LoVo (cell line): ENCODE results near the gene AKAP13.
A peak's percentile ranks its signal among the peaks of the same experiment; 100 is the strongest.
"Not testable (repeated sequence)": the region's sequence is repeated elsewhere in the genome, so short reads cannot be mapped to it uniquely, and the experiment has no call there.

ENCODE experiments used
- DNase-seq: peaks from one replicate; pipeline ENCODE4 v3.0.0-alpha.2; 2016; ENCODE audit warnings: low spot score

Gene AKAP13

GRCh38 chr15:85350395-85350794 lies 30.0 kb upstream of the AKAP13 start:
- DNase-seq: no peak

DNA sequence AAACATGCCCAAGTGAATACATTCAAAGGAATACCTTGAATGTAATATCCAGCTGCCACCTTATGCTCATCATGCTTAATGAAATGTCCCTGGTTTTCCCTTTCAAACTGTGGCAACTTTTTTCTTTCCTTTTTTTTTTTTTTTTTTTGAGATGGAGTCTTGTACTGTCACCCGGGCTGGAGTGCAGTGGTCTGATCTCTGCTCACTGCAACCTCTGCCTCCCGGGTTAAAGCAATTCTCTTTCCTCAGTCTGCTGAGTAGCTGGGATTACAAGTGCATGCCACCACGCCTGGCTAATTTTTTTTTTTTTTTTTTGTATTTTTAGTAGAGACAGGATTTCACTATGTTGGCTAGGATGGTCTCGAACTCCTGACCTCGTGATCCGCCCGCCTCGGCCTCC lies 28.9 kb upstream of the AKAP13 start:
- not testable (repeated sequence) for DNase-seq

GRCh38 chr15:85351965-85352364 lies 28.4 kb upstream of the AKAP13 start:
- DNase-seq: no peak

DNA sequence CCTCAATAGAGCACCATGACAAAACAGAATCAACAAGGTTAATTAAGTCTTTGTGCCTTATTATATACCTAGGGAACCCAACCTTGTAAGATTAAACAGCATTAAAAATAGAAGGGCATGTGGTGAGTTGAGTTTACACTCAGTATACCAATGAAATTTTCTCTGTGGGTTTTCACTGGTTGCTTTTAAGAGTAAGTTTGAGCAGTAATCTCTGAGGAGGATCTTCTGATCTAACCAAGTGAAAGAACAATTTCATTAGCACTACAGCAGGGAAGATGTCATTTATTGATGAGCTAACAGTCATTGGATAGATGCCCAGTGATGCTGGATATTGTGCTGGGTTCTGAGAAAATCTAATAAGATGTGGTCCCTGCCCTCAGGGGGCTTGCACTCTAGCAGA lies 26.9 kb upstream of the AKAP13 start:
- no peak for DNase-seq

- no peak for DNase-seq
Measured at GRCh38 chr15:85354461-85354860, 25.9 kb upstream of the AKAP13 start.

DNA sequence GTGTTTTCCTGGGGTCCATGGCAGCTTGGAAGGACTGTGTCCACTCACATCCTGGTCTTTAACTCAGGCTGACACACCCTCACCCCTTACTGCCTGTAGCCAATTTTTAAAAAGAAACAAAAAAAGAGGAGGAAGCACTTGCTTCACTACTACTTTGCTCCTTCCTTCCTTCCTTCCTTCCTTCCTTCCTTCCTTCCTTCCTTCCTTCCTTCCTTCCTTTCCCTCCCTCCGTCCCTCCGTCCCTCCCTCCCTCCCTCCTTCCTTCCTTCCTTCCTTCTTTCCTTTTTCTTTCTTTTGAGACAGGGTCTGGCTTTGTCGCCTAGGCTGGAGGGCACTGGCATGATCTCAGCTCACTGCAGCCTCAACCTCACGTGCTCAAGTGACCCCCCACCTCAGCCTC lies 25.5 kb upstream of the AKAP13 start:
- no peak for DNase-seq

GRCh38 chr15:85356276-85356675 lies 24.1 kb upstream of the AKAP13 start:
- no peak for DNase-seq

DNA sequence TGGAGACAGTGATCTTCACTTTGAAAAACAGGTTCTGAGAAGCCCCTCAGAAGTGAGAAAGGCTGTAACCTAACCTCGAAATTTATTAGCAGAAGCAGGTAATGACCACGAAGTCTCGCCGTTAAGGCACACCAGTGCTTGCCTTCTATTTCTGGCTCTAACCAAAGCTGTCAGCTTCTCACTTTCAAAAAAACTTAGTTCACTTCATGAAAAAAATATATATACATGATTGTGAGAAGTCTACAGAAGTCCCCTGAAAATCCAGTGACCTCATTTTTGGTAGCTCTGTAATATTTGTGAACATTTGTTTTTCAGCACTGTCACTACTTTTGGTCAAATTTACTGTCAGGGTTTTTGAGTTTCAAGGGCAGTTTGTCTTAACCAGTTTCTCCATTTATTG lies 19.1 kb upstream of the AKAP13 start:
- no peak for DNase-seq

GRCh38 chr15:85362436-85363081 lies 17.8 kb upstream of the AKAP13 start:
- no peak for DNase-seq

- DNase-seq: no peak
Measured at GRCh38 chr15:85365980-85366379, 14.4 kb upstream of the AKAP13 start.

GRCh38 chr15:85367741-85368140 lies 12.7 kb upstream of the AKAP13 start:
- DNase-seq: no peak

DNA sequence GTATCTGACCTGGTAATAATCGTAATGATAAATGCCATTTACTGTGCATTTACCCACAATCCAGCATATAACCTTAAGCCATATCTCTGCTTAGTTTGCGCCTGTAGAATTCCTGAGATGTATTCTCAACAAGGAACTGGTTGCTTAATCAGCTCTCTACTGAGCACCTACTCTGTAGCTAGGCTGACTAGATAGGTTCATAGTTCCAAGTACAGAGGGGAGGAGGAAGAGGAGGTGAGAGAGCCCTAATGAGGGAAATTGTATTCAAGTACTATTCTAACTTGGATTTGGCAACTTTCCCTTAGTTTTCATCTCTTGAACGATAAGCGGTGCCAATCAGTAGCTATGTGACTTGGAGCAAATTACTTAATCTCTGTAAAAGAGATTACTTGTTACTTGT lies 5.6 kb upstream of the AKAP13 start:
- no peak for DNase-seq

- no peak for DNase-seq
Measured at GRCh38 chr15:85377269-85377668, 3.1 kb upstream of the AKAP13 start.

- DNase-seq: no peak
Measured at GRCh38 chr15:85377986-85378385, 2.4 kb upstream of the AKAP13 start.

DNA sequence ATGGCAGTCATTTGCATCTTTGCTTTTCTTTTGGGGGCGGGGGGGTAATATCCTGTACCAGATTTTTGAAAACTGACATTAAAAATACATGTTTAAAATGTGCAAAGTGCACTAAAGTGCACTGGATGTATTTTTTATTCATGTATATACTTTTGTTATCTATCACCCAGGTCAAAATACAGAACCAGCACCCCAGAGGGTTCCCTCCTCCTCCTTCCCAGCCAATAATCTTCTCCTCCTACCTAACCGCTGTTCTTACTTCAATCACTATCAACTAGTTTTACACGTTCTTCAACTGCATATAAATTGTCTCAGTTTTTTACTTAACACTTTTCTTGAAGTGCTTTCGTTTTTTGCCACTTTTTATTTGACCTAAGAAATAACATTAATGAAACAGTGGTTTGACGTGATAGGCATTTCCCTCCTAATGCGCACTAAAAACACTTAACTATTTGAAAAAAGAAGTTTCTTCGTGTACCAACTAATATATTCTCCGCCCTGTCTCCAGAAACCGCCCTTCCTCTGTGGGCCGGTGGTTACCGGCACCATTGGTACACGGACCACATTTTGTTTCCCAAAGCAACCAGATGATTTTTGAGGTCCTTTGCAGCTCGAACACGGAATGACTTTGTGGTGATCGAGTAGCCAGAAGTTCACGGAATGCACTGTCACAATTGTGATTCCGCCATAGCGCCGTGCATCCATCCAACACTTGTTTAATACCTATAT lies 836 bp upstream of the AKAP13 start:
- no peak for DNase-seq

DNA sequence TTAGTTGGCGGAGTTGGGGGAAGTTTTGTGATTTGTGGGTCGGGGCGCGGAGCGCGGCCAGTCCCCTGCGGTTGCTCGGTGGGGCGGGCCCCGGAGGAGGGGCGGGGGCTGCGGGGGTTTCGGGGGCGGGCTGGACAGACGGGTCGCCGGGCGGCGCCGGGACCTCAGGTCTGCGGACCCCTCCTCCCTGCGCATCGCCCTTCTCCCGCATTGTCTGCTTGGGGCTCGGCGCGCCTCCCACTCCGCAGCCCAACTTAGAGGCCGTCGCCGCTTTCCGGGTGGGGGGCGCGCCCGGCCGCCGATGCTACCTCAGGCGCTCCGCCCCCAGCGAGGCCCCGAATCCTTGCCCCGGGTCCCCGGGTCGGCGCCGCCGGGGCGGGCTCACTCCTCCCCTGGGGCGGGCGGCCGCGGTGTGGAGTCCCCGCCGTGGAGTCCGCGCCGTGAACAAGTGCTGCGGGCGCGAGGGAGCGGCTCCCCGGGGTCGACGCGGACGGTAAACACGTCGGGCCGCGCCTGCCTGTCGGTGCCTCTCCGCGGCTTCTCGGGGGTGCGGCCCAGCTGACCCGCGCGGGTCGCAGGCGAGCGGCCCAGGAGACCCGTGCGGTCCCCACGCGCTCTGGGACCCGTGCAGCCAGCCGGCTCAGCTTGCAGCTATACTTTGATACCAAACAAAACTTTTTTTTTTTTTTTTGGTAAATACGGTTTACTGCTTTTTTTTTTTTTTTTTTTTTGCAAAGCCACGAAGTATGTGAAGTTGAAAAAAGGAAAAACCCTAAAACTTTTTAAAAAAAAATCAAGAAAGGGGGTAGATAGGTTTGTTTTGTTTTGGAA lies 624 bp downstream of the AKAP13 start:
- DNase-seq: peak; percentile 35

GRCh38 chr15:85381850-85382751 lies 1.7 kb downstream of the AKAP13 start:
- no peak for DNase-seq

DNA sequence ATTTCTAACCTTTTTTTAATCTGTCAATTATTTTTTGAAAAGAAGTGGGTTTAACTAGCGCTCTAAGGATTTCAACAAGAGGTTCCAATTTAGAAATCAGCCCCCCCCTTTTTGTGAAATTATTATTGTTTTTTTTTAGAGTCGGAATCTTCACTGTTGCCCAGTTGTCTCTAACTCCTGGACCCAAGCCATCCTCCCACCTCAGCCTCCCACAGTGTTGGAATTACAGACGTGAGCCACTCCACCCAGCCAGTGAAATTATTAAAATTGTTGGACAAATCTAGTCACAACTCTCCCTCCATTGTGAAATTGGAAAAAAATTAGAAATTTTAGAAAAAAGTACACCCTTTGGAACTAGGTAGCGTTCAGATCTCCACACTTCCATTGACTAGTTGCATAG lies 2.5 kb downstream of the AKAP13 start:
- no peak for DNase-seq

DNA sequence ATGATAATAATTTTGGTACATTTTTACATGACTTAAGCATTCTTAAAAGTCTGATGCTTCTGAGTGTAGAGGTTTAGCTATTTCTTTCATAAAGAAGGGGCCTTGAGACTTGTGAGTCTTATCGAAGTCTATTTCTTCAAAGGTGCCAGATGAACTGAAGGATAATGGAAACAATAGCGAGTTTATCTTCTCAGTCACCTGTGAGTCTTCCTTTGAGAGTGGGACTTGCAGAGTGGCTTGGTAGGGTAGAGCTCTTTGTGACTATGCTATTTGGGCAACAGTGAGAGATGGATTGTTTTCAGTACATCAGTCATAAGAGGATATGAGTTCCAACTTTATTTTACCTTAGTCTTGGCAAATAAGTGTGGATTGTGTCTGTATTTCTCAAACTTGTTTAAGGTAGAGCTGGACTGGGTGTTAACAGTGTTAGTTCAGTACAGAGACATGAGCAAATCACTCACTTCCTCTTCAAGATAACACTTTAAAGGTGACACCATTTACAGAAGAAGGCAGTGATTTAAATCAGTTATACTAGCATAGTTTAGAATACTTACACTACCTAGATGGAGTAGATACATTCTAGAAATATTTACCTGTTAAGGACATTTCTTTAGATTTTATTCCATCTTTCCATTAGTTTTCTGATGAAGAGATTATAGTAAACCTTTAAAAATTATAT lies 3.2 kb downstream of the AKAP13 start:
- DNase-seq: no peak

DNA sequence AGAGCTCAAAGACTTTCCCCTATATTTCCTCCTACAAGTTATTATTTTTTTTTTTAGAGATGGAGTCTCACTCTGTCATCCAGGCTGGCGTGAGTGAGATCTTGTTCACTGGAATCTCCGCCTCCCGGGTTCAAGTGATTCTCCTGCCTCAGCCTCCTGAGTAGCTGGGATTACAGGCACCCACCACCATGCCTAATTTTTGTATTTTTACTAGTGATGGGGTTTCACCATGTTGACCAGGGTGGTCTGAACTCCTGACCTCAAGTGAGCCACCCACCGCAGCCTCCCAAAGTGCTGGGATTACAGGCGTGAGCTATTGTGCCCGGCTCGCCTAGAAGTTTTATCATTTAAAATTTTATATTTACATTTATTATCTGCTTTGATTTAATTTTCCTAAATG lies 5.9 kb downstream of the AKAP13 start:
- no peak for DNase-seq

- DNase-seq: no peak
Measured at GRCh38 chr15:85388566-85389305, 8.3 kb downstream of the AKAP13 start.
